C4-2B (cell line): Measurements from ENCODE around the gene TAB2.

Source experiments
- H3K27ac ChIP-seq: fragments of 450-650 bp; 2 replicates; pipeline ENCODE4 v1.5.1; 2017
- CTCF ChIP-seq: fragments of 450-650 bp; conservative IDR thresholded peaks from 2 replicates; pipeline ENCODE4 v1.5.1; 2017; ENCODE audit warnings: mild to moderate bottlenecking
- ZFX ChIP-seq: fragments of 450-650 bp; IDR thresholded peaks from 2 replicates; pipeline ENCODE4 v1.6.1; 2017

TAB2 gene

GRCh38 chr6:149334201-149334600, 16.7 kb downstream of the TAB2 start:
- no peak overlapping the region for H3K27ac ChIP-seq
- TF ChIP-seq CTCF (no peak), ZFX (no peak)

- TF ChIP-seq ZFX (no peak), CTCF (no peak)
- no peak overlapping the region for H3K27ac ChIP-seq
Measured at GRCh38 chr6:149334682-149335160, 17.2 kb downstream of the TAB2 start.

- no peak for TF ChIP-seq CTCF
- no peak for TF ChIP-seq ZFX
- H3K27ac ChIP-seq = no peak overlapping the region
Measured at GRCh38 chr6:149335924-149336608, 18.6 kb downstream of the TAB2 start.

GRCh38 chr6:149336609-149336928, 19.1 kb downstream of the TAB2 start:
- H3K27ac ChIP-seq = no peak overlapping the region
- TF ChIP-seq CTCF (no peak), ZFX (no peak)

- H3K27ac ChIP-seq = no peak overlapping the region
- no peak for TF ChIP-seq CTCF
- no peak for TF ChIP-seq ZFX
Measured at GRCh38 chr6:149337320-149337719, 19.8 kb downstream of the TAB2 start.

GRCh38 chr6:149340200-149340599, 22.7 kb downstream of the TAB2 start:
- H3K27ac ChIP-seq = no peak overlapping the region
- TF ChIP-seq CTCF (no peak), ZFX (no peak)

- H3K27ac ChIP-seq = no peak overlapping the region
- TF ChIP-seq ZFX (no peak), CTCF (no peak)
Measured at GRCh38 chr6:149342525-149342924, 25.0 kb downstream of the TAB2 start.
